NCI-H2171 treated with DMSO at 0.1 percent for 48 hours (cell line): ENCODE measurements around the gene TFDP2.
"Not testable (repeated sequence)": the region's sequence is repeated elsewhere in the genome, so short reads cannot be mapped to it uniquely, and the experiment has no call there.

ENCODE experiments used
- DNase-seq: peaks from one replicate; lab custom pipeline; 2025; lab: John Stamatoyannopoulos, UW

Gene TFDP2, protein sequence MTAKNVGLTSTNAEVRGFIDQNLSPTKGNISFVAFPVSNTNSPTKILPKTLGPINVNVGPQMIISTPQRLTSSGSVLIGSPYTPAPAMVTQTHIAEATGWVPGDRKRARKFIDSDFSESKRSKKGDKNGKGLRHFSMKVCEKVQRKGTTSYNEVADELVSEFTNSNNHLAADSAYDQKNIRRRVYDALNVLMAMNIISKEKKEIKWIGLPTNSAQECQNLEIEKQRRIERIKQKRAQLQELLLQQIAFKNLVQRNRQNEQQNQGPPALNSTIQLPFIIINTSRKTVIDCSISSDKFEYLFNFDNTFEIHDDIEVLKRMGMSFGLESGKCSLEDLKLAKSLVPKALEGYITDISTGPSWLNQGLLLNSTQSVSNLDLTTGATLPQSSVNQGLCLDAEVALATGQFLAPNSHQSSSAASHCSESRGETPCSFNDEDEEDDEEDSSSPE

DNA sequence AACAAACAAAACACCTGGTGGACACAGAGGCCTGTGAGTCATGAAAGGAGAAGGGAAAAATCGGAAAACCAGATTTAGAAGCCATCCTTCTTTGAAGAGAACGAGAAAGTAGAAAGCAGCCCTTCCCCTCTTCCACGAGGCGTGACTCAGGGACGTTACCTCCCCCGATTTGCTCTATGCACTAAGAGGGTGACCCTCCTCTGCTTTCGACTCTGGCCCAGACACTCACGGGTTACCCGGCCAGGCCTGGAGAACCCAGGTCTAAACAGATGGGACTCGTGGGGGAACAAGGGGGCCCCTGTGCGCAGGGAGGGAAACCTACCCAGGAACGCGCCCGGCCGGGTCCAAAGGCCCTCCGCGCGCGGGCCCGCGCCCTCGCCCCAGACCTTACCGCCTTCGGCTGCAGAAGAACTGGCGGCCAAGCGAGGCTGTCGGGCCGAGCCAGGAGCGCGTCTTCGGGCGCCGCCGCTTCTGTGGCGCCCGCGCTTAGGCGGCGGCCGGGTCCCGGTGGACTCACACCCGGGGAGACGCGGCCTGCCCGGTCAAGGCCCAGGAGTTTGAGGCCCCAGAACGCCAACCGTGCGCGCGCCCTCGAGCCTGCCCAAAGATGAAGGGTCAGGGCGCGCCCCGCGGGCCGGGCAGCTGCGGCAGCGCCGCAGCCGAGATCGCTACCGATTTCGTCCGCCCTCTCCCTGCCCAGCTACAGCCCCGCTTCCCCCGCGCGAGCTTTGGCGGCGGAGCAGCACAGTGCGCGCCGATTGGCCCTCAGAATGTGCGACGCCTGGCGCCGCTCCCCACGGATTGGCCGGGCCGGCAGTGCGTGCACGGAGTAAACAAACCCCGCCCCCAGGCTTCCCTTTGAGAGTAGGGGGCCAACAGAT, at the start of gene TFDP2:
Gene TFDP2, minus strand, starts transcription at position 753 of the 881 bp plus-strand sequence. CDS start 47,795 bp downstream, outside the sequence.
- peak; percentile 95 for DNase-seq

DNA sequence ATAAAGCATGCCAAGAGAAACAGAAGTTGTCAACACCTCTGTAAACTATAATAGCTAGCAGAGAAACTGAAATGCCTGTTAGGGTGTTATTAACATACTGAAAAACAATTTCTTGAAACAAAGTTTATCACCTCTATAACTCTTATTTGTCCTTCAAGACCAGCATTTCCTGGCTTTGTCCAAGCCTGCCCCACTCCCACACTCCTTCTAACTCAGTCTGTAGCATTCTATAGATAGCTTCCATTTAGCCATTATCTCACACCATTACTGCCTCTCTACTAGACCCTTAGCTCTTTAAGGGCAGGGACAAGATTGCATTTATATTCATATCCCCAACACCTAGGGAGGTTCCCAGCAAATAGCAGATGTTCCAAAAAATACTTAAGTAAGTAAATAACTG, 39.5 kb upstream of the TFDP2 start:
- no peak for DNase-seq

DNA sequence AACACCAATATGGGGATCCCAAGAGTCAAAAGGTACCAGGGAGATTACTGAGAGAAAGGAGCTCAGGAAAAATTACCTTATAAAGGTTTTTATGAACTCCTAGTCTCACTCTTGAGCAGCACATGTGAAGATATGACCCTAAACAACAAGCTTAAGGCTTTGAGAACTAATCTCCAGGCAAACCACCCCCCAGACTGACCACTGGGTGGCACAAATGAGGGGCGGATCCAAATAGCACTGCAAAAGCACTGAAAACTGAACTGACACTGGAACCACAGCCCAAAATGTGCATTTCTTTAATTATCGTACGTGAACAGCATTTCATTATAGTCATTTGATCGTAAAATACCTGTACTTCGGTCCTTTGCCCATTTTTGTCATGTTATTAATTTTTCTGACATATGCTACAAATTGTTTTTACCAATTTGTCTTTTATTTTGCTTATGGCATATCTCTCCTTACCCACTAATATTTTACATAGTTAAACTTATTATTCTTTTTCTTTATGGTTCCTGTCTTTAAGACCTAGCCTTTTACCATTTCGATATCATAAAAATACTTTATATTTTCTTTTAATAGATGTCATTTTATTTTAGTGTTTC, 31.5 kb upstream of the TFDP2 start:
- peak; percentile 6 for DNase-seq

DNA sequence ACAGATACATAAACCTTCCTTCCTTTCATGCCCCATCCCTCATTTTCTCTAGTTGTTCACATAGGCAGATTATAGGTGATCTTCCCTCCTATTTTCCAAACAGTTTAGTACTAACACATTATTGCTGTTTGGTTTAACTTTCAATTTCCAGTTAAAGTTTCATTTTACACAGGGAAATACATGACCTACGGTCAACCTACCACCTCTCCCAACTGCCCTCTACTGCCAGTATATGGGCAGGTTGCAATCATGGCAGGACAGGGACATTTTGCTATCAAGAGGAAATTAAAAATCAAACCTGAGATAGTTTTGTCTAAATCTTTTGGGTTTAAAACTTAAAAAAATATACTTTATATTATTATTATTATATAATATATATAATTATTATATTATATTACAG, 26.1 kb upstream of the TFDP2 start:
- DNase-seq = no peak

DNA sequence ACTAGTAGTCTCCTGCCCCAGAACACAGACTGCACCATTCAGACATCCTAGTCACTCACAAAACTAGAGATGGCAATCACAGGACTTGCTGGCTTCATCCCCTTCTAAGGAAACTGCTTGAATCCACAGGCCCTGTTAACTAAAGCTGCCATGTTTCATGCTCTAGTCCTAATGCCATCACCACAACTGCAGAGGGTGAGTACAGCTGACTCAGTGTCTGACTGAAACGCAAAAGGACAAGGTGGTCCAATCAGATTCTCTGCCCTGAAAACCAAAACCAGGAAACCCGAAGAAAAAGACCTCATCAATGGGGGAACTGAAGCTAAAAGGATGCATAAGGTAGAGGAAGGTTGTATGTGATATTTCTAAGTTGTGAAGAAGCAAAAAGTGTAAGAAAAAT, 25.2 kb upstream of the TFDP2 start:
- no peak for DNase-seq

DNA sequence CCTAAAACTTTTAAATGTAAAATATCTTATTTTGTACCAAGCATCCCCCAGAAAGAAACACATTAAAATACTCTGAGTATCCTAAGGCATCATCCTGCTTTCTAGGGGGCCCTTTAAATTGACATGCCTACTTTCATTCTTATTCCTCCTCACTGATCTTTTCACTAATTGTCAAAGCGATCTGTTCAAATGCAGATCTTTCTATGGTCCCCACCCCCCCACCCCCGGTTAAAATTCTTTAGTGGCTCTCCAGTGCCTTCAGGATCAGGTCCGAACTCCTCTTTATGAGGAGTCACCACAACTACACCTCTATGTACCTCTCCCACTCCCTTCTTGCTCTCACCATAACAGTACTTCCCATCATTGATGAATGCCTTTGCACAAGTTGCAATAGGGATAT, 19.2 kb upstream of the TFDP2 start:
- DNase-seq = no peak

DNA sequence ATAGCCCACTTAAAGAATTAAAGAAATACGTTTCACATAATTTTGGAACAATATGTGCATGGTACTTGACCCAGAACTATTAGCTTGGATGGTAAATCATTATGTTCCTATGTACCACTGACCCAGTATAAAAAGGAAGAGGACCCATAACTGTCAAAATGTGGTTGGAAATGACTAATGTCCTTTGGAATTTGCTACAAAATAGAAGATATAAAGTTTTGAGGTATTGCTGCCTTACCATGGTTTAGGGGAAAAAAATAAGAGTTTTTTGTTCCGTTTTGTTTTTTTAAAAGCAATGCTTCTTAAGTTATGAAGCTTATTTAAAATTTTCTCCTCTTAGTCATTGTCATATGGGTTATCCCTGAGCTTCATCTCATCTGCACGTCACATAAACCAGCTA, 15.8 kb upstream of the TFDP2 start:
- DNase-seq = no peak

DNA sequence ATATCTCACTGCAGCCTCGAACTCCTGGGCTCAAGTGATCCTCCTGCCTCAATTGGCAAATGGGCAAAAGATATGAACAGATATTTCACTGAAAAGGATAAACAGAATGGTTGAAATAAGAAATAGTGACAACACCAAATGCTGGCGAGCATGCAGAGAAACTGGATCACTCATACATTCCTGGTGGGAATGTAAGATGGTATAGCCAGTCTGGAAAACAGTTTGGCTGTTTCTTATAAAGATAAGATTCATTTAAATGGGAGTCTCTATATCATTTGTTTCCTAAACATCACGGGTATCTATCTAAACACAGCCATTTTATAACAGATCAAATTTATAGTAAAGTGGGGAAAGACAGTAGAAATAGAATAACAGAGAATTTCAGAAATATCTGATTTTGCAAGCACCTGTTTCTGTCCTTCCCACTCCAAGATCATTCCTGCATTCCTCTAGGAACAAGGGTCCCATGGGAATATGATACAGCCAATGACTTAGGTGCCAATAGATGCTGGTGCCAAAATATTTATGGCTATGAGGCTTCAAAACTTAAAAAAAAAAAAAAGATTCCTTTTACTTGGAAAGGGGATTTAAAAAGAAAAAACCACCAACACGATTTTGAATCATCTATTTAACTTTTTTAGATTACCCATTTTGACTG, 9.9 kb upstream of the TFDP2 start:
- no peak for DNase-seq

DNA sequence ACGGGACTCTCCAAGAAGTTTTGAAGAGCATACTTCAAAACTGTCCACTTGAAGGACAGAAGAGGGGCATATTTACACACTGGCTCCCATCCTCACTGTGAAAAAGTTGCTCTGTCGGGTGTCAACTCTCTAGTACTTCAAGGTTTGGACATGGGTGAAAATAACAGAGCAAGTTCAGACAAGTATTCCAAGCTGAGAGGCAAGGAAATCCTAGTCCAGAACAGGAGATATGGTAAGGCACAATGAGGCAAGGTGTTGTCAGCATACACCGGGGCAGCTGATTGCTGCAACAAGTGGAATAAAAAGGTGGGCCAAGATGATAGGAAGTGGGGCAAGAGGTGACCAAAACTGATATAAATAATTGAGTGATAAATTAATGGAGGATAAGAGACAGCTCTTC, 4.8 kb upstream of the TFDP2 start:
- DNase-seq = no peak

DNA sequence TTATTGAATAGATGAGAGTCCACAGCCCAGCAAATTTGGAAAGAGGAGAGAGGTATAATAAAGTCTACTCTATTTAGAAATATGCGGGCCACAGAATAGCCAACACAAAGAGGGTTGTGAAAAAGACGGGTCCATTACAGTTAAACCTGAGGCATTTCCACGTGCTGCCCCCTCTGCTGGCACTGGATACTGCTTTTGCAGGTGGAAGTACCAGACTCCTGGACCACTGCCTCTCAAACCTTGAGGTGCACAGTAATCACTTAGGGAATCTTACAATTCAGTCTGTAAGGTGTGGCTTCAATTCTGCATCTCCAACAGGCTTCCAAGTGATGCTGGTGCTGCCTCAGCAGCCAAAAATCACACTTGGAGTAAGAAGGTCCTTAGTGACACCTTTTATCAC, 3.0 kb upstream of the TFDP2 start:
- DNase-seq = no peak

DNA sequence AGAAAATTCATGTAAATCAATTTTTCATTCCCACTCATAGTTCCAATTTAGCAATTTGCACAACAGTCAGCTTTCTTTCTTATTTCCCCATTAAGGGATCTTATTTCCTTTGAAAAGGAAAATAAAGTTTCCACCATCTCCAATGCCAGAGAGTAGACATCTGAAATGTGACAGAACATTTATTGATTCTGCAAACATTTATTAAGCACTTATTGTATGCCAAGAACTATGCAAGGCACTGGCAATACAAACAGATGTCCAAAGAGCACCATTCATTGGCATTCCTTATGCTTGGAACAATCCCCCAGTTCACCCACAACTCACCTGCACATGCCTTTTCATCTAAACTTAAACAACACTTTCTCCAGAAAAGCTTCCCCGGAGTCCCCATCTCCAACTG, 2.5 kb upstream of the TFDP2 start:
- DNase-seq = no peak

DNA sequence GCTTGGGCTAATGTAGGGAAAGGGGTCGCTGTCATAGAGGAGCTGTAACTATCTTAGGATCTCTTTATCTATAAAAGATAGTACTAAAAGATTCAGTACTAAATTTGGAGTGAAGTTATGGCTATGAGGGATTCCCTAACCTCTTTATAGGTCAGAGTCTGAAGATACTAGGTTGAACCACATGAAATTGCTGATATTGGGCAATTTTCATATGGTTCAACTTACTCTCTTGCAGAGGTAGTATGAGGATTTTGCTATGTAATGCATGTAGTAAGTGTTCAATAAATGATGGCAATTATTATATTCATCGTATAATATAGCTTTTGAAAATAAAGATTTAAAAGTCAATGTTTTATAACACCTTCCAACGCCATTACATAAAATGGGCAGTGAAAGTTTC, 1.9 kb upstream of the TFDP2 start:
- DNase-seq = no peak

DNA sequence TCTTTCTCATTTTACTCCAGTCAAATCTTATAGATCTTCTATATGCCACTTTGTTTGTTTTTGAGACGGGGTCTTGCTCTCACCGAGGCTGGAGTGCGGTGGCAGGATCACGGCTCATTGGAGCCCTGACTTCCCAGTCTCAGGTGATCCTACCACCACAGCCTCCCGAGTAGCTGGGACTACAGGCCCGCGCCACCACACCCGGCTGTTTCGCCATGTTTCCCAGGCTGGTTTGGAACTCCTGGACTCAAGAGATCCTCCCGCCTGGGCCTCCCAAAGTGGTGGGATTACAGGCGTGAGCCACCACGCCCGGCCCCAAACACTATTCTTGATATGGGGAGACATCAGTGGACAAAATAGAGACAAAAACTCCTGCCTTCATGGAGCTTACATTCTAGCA, 927 bp upstream of the TFDP2 start:
- no peak for DNase-seq

DNA sequence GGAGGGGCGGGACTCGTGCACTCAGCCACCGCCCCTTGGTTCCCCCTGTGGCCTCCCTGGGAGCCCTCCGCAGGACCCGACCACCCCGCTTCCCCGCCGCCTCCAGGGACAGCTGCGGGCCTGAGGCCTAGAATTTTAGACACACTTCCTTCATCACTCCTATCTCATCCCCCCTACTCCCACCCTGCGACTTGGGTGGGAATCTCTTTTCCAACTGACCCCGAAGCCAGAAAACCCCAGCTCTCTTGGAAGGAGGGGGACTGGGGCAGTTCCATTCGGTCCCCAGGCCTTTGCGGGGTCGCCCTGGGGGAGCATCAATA, 289 bp upstream of the TFDP2 start:
- no peak for DNase-seq

DNA sequence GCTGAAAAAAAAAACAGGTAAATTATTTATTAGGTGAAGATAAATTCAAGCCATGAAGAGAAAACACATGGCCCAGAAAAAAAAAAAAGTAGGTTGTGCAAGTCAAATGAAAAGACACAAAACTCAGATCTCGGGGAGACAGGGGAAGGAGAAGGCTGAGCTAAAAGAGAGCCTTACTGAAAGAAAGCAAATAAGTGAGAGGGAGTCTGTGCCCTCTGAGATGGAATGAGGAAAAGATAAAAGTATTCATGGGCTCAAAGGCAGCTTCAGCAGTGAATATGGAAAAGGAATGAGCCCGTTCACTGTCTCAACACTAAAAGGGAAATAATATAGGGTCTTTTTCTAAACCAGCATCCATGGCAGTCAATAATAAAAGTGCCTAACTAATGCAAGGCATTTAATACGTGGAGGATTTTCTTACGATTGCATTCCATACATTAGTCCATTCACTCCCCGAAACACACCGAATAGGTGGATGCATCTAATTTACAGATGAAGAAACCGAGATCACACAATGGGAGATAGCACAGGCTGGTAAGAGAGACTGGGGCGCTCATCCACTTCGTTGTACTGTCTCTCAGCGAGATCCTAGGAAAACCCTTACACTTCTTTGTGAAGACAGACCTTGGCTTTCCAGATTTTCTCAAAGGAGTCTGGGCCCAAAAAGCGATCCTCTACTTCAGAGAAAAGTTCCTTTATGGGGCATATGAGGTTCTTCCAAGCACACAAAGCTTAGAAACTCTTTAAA, 1.1 kb downstream of the TFDP2 start:
- DNase-seq = no peak

DNA sequence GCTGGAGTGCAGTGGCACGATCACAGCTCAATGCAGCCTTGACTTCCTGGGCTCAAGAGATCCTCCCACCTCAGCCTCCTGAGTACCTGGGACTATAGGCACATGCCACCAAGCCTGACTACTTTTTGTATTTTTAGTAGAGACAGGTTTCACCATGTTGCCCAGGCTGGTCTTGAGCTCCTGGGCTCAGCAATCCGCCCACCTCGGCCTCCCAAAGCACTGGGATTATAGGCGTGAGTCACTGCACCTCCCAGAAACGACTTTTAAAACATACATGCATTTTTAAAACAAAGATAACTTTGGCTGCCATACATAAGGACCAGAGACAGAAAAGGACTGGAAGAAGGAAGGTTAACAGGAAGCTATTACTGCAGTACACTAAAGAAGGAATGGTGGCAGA, 4.8 kb downstream of the TFDP2 start:
- DNase-seq = not testable (repeated sequence)

DNA sequence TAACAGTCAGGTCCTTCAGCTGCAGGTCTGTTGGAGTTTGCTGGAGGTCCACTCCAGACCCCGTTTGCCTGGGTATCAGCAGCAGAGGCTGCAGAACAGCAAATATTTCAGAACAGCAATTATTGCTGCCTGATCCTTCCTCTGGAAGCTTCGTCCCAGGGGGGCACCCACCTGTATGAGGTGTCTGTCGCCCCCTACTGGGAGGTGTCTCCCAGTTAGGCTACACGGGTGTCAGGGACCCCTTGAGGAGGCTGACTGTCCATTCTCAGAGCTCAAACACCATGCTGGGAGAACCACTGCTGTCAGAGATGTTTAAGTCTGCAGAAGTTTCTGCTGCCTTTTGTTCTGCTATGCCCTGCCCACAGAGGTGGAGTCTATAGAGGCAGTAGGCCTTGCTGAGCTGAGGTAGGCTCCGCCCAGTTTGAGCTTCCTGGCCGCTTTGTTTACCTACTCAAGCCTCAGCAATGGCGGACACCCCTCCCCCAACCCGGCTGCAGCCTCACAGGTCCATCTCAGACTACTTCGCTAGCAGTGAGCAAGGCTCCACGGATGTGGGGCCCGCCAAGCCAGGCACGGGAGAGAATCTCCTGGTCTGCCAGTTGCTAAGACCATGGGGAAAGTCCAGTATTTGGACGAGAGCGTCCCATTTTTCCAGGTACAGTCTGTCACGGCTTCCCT, 8.6 kb downstream of the TFDP2 start:
- DNase-seq = not testable (repeated sequence)

DNA sequence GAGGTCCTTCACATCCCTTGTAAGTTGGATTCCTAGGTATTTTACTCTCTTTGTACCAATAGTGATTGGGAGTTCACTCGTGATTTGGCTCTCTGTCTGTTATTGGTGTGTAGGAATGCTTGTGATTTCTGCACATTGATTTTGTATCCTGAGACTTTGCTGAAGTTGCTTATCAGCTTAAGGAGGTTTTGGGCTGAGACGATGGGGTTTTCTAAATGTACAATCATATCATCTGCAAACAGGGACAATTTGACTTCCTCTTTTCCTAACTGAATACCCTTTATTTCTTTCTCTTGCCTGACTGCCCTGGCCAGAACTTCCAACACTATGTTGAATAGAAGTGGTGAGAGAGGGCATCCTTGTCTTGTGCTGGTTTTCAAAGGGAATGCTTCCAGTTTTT, 12.3 kb downstream of the TFDP2 start:
- not testable (repeated sequence) for DNase-seq

DNA sequence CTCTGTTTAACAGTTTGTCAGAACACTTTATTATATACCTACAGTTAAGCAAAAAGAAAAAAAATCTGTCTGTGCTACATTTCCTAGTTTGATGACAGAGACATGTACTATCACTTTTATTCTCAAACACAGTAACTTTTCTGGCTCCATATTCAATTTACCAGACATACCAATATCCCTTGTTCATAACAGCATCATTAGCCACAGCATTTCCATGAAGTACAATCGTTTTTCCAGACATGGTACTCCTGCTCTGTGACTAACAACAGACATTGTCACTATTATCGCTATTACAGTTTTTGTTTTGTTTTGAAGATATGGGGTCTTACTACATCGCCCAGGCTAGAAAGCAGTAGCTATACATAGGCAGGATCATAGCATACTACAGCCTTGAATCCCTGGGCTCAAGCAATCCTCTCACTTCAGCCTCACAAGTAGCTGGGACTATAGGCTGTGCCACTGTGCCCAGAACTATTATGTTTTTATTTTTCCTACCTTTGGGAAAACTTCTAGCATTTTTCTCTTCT, 14.5 kb downstream of the TFDP2 start:
- no peak for DNase-seq

DNA sequence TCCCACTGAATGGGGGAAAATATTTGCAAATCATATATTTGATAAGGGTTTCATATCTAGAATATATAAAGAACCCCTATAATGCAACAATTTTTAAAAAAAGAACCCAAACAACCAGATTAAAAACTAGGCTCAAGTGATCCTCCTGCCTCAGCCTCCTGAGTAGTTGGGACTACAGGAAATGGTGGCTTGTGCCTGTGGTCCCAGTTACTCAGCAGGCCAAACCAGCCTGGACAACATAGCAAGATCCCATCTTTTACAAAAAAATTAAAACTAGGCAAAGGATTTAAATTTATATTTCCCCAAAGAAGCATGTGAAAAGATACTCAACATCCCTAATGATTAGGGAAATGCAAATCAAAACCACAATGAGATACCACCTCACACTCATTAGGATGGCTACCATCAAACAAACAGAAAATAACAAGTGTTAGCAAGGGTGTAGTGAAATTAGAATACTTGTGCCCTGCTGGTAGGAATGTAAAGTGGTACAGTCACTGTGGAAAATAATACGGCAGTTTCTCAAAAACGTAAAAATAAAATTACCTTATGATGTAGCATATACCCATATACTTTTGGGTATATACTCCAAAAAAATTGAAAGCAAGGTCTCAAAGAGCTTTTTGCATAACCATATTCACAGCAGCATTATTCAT, 19.7 kb downstream of the TFDP2 start:
- no peak for DNase-seq
